Prostate gland (tissue), 2 donors: ENCODE measurements around the gene SIX5. TPM values are rescaled to one million over a fixed set of nuclear protein-coding genes. Genes with fewer than 3 reads are reported as not detected.

Source experiments
- DNase-seq: peaks from one replicate; pipeline ENCODE4 v3.0.0-alpha.2; 2019; ENCODE audit warnings: low spot score
- H3K27ac ChIP-seq, 2 donors: fragments of 200-600 bp; sonication (generic); 2 replicates each; pipeline ENCODE4 v1.5.1; 2017 to 2019
- H3K27me3 ChIP-seq: fragments of 200-600 bp; sonication (generic); replicated peaks from 2 replicates; pipeline ENCODE4 v1.5.1; 2019; ENCODE audit not compliant: insufficient read depth
- H3K36me3 ChIP-seq, 2 donors: fragments of 200-600 bp; sonication (generic); 1 replicate in 1 of 2; 2 replicates in 1 of 2; pipeline versions ENCODE4 v1.5.1 to v1.8.1; 2017 to 2019
- H3K4me1 ChIP-seq: fragments of 200-600 bp; sonication (generic); replicated peaks from 2 replicates; pipeline ENCODE4 v1.5.1; 2019
- H3K4me3 ChIP-seq, 2 donors: fragments of 200-600 bp; sonication (generic); 2 replicates each; pipeline ENCODE4 v1.5.1; 2017 to 2019
- H3K9me3 ChIP-seq: fragments of 200-600 bp; sonication (generic); 2 replicates; pipeline ENCODE4 v1.5.1; 2017
- POLR2A ChIP-seq: fragments of 450-650 bp; IDR thresholded peaks from one replicate; pipeline ENCODE4 v1.6.1; 2016; ENCODE audit warnings: antibody characterized with exemption, mild to moderate bottlenecking
- POLR2AphosphoS5 ChIP-seq: sonication (generic); formaldehyde crosslinking; IDR thresholded peaks from one replicate; pipeline ENCODE4 v1.6.1; 2017; ENCODE audit warnings: antibody characterized with exemption
- WGBS: methylation state at CpG from one replicate; pipeline ENCODE4 v1.1.5; 2018; 5-methylcytosine and 5-hydroxymethylcytosine counted together
- intact Hi-C: fragments of 100-400 bp; cut with DNase I; formaldehyde crosslinking; loops from one replicate; pipeline ENCODE4 v1.14.2; 2022
- total RNA-seq, 2 donors: library from RNA; depleted of rRNA; stranded (reverse); fragments of >200 nt; gene quantifications; one replicate each; pipeline ENCODE4 v1.1.0, GENCODE V29; 2016
- TF ChIP-seq, protein P1 (sequence below), 4 experiments: fragments of 200-600 bp in 2 of 4; fragments of 450-650 bp in 2 of 4; sonication (generic) in 2 of 4; IDR thresholded peaks; 1 replicate in 3 of 4; 2 replicates in 1 of 4; pipeline ENCODE4 v1.5.1; 2016 to 2019; ENCODE audit warnings: antibody characterized with exemption in 4 of 4, mild to moderate bottlenecking in 2 of 4, moderate library complexity in 2 of 4

Gene SIX5
- total RNA-seq, 2 donors from 2014 or later, result 33.7 to 37.5 TPM

DNA sequence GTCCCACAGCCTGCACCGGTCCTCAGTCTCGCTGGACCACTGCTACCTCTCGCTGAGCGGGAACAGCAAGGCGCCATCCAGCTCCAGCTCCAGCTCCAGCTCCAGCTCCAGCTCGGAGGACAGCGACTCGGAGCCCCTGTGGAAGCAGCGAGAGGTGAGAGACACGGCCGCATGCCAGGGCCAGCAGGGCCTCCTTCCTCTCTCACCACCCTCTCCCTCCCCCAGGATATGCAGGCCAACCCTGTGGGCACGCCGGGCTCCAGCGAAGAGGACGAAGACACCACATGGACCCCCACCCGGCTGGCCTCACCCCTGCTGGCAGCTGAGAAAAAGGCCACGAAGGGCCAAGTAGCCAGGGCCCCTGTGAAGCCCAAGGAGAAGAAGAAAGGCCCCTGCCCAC lies 7.3 kb downstream of the SIX5 start:
- no peak overlapping the region for H3K27ac ChIP-seq
- TF ChIP-seq POLR2A (no peak), POLR2AphosphoS5 (no peak)
- TF ChIP-seq, protein P1, sequence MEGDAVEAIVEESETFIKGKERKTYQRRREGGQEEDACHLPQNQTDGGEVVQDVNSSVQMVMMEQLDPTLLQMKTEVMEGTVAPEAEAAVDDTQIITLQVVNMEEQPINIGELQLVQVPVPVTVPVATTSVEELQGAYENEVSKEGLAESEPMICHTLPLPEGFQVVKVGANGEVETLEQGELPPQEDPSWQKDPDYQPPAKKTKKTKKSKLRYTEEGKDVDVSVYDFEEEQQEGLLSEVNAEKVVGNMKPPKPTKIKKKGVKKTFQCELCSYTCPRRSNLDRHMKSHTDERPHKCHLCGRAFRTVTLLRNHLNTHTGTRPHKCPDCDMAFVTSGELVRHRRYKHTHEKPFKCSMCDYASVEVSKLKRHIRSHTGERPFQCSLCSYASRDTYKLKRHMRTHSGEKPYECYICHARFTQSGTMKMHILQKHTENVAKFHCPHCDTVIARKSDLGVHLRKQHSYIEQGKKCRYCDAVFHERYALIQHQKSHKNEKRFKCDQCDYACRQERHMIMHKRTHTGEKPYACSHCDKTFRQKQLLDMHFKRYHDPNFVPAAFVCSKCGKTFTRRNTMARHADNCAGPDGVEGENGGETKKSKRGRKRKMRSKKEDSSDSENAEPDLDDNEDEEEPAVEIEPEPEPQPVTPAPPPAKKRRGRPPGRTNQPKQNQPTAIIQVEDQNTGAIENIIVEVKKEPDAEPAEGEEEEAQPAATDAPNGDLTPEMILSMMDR (IDR thresholded peaks at IDR 0.05), result no peak
- no peak overlapping the region for H3K4me3 ChIP-seq
- no peaks in the 10 kb centered on the region for H3K36me3 ChIP-seq
- intact Hi-C loops, result no loop called here
- H3K4me1 ChIP-seq, result peaks cover 29% of the 10 kb centered on the region
- DNase-seq, result no peak
- 85% methylated on average over 16 of the region's 17 CpGs for WGBS
- H3K27me3 ChIP-seq, result no peaks in the 10 kb centered on the region
- no peaks in the 10 kb centered on the region for H3K9me3 ChIP-seq

DNA sequence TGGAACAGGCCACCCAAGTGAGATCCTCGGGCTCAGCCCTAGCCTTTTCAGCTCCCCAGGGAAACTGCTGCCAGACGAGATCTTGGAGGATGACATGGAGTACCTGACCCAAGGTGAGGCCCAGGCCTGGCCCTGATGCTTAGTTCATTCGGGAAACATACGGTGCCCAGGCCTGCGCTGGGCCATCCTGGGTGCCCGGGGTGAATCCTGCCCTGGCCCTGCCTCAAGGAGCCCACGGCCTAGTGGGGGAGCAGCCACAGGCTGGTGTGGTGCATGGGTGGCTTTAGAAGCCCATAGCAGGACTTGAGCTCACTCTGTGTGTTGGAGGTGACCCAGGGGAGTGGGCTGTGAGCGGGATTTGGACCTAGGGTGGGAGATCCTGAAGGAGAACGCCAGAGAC lies 10.1 kb downstream of the SIX5 start:
- Histone ChIP-seq H3K9me3 (no peaks in the 10 kb centered on the region), H3K4me3 (no peak overlapping the region), H3K27me3 (no peaks in the 10 kb centered on the region), H3K4me1 (peaks cover 3% of the 10 kb centered on the region), H3K36me3 (no peaks in the 10 kb centered on the region), H3K27ac (no peak overlapping the region)
- TF ChIP-seq, protein P1 (IDR thresholded peaks at IDR 0.05), result no peak
- no peak for TF ChIP-seq POLR2AphosphoS5
- no peak for TF ChIP-seq POLR2A
- intact Hi-C loops, result no loop called here
- 85% methylated on average over 5 of the region's 9 CpGs for WGBS
- DNase-seq, result no peak

DNA sequence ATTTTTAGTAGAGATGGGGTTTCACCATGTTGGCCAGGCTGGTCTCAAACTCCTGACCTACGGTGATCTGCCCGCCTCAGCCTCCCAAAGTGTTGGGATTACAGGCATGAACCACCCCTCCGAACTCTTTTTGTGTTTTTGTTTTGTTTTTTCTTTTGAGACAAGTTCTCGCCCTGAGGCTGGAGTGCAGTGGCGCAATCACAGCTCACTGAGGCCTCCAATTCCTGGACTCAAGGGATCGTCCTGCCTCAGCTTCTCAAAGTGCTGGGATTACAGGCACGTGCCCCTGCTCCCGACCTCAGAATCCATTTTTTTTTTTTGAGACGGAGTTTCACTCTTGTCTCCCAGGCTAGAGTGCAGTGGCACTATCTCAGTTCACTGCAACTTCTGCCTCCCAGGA lies 11.4 kb downstream of the SIX5 start:
- 82% methylated on average over 9 of the region's 9 CpGs for WGBS
- no peak for DNase-seq
- H3K9me3 ChIP-seq, result no peaks in the 10 kb centered on the region
- H3K27me3 ChIP-seq, result no peaks in the 10 kb centered on the region
- TF ChIP-seq POLR2A, result no peak
- no peak overlapping the region for H3K4me3 ChIP-seq
- H3K36me3 ChIP-seq, result no peaks in the 10 kb centered on the region
- intact Hi-C loops, result no loop called here
- H3K4me1 ChIP-seq, result no peaks in the 10 kb centered on the region
- no peak overlapping the region for H3K27ac ChIP-seq

DNA sequence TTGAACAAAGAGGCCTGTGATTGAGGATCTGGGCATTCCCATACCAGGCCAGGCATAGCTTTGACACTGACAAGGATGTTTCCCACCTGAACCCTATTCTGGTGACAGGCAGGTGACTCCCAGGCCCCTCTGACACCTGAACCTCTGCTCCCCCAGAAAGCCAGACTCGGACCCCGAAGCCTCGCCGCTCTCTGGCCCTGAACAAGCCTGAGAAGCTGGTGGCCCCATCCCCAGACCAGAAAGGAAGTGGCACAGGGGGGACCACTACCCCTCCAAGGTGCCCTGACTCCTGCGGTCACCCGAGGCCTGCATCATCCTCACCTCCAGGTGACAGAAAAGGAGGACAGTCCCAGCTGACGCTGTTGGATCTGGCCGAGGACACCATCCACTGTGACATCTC lies 14.7 kb downstream of the SIX5 start:
- Histone ChIP-seq H3K4me3 (no peak overlapping the region), H3K27ac (no peak overlapping the region), H3K9me3 (no peaks in the 10 kb centered on the region), H3K4me1 (no peaks in the 10 kb centered on the region), H3K36me3 (no peaks in the 10 kb centered on the region), H3K27me3 (no peaks in the 10 kb centered on the region)
- 96% methylated on average over 8 of the region's 8 CpGs for WGBS
- intact Hi-C loops, result no loop called here
- no peak for DNase-seq
- TF ChIP-seq, protein P1 (IDR thresholded peaks at IDR 0.05), result no peak
- TF ChIP-seq POLR2AphosphoS5, result no peak
- TF ChIP-seq POLR2A, result no peak

DNA sequence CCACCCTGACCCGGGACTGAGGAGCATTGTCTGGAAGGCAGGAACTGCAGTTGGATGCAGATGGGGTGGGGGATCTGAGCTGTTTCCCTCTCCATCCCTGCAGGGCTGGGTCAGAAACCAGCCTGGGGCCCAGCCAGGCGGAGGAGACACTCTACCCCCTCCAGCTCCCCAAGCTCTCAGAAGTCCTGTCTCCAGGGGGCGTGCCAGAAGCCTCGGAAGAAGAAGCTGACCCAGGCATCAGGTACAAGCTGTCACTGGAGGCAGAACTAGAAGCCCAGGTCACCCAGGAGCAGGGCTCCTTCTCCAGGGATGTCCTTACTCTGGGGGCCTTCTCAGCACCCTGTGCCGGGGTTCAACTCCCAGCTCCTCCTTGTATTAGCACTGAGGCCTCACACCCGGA lies 15.5 kb downstream of the SIX5 start:
- H3K4me1 ChIP-seq, result no peaks in the 10 kb centered on the region

More for the DNA sequence above, 15.5 kb downstream of the SIX5 start:
- H3K36me3 ChIP-seq, result no peaks in the 10 kb centered on the region
- WGBS, result 77% methylated on average over 6 of the region's 6 CpGs
- H3K4me3 ChIP-seq, result no peak overlapping the region
- TF ChIP-seq, protein P1 (IDR thresholded peaks at IDR 0.05), result no peak
- TF ChIP-seq POLR2AphosphoS5, result no peak
- TF ChIP-seq POLR2A, result no peak
- H3K27ac ChIP-seq, result no peak overlapping the region
- DNase-seq, result no peak
- intact Hi-C loops, result no loop called here
- H3K9me3 ChIP-seq, result no peaks in the 10 kb centered on the region
- H3K27me3 ChIP-seq, result no peaks in the 10 kb centered on the region
